AG10803 (cell line): ENCODE measurements around the gene SLC9A4.

Experiments used
- DNase-seq: peaks from one replicate; pipeline ENCODE4 v3.0.0; 2010; ENCODE audit warnings: low read depth
- H3K4me3 ChIP-seq: 2 replicates; pipeline ENCODE4 v1.5.1; 2011; ENCODE audit warnings: mild to moderate bottlenecking, low read length, control low read depth
- TF ChIP-seq, protein P1 (sequence below): conservative IDR thresholded peaks from 2 replicates; pipeline ENCODE4 v1.5.1; 2011; ENCODE audit warnings: mild to moderate bottlenecking, low read length, control low read depth, inconsistent platforms

SLC9A4 gene

DNA sequence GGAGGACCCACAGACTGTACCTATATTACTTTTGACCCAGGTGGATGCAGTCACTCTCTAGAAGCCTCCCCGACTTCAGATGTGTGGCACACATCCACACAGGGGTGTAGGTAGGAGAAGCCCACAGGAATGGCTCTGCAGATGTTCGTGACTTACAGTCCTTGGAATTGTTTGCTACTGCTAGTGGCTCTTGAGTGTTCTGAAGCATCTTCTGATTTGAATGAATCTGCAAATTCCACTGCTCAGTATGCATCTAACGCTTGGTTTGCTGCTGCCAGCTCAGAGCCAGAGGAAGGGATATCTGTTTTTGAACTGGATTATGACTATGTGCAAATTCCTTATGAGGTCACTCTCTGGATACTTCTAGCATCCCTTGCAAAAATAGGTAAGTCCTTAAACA is 605 bp downstream of the SLC9A4 start:
- no peak for DNase-seq
- TF ChIP-seq, protein P1, sequence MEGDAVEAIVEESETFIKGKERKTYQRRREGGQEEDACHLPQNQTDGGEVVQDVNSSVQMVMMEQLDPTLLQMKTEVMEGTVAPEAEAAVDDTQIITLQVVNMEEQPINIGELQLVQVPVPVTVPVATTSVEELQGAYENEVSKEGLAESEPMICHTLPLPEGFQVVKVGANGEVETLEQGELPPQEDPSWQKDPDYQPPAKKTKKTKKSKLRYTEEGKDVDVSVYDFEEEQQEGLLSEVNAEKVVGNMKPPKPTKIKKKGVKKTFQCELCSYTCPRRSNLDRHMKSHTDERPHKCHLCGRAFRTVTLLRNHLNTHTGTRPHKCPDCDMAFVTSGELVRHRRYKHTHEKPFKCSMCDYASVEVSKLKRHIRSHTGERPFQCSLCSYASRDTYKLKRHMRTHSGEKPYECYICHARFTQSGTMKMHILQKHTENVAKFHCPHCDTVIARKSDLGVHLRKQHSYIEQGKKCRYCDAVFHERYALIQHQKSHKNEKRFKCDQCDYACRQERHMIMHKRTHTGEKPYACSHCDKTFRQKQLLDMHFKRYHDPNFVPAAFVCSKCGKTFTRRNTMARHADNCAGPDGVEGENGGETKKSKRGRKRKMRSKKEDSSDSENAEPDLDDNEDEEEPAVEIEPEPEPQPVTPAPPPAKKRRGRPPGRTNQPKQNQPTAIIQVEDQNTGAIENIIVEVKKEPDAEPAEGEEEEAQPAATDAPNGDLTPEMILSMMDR, result no peak
- H3K4me3 ChIP-seq, result no peak overlapping the region

DNA sequence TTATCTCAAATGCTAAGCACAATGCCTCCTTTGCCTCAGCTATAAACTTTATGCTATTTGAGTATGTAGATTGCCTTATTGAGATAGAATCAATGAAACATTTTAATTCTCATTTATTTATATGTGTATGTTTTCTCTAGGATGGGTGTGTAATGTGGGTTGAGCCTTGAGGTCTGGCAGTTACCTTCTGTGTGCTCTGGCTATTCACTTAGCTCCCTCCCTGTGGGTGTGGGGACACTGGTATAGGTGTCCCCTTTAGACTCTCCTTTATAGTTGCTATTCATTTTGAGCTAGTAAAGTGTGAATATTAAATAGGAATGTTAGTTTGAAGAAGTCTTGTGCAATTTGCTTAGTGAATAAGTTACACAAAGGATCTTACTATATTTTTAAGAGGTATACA is 1.8 kb downstream of the SLC9A4 start:
- TF ChIP-seq, protein P1, result no peak
- H3K4me3 ChIP-seq, result no peak overlapping the region
- no peak for DNase-seq

DNA sequence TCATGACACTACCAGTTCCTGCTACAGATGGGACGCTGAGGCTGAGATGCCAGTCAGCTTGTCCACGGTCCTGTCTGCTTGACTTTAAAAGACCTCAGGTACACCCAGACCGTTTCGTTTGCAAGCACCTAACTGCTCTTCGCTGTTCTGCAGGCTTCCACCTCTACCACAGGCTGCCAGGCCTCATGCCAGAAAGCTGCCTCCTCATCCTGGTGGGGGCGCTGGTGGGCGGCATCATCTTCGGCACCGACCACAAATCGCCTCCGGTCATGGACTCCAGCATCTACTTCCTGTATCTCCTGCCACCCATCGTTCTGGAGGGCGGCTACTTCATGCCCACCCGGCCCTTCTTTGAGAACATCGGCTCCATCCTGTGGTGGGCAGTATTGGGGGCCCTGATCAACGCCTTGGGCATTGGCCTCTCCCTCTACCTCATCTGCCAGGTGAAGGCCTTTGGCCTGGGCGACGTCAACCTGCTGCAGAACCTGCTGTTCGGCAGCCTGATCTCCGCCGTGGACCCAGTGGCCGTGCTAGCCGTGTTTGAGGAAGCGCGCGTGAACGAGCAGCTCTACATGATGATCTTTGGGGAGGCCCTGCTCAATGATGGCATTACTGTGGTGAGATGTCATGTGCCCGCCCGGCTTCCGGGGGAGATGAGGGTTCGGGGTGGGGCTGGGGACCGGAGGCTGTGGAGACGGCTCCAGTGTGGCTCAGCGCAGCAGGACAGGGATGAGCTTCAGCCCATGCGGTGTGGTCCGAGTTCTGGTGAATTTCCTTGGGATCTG is 5.9 kb downstream of the SLC9A4 start:
- TF ChIP-seq, protein P1, result no peak
- H3K4me3 ChIP-seq, result no peak overlapping the region
- no peak for DNase-seq

DNA sequence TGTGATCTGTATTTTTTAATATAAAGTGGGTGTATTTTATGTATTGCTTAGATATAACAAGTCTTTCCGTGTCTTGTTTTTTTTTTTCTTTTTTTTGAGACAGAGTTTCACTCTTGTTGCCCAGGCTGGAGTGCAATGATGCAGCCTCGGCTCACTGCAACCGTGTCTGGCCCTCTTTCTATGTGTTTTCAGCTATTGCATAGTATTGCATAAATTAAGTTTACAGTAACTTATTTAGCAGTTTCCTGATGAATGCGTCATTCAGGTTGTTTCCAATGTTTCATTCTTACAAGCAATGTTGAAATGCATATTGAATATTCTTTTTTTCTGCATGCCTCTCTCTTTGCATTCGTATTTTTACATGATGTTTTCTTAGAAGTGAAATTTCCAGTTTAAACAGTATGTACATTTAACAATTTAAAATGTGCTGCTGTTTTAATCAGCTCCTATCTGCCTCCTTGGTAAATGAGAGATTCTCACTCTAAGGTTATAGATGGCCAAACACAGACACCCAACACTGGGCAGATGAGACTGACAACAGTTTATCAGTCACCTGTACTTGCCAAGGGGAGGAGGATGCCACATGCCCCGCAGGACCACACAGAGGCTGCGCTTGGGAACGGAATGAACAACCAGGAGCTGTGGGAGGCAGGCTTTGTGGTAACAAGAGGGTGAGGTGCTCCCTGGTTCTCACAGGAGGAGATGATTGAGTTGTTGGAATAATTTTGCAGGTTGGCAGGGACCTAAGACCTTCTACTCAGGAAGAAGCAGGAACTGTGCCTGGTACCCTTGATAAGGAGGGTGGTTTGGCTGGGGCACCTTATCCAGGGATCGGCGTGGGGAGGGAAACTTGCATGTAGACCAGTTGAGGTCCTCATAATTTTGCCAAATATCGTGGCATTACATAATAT is 7.5 kb downstream of the SLC9A4 start:
- no peak overlapping the region for H3K4me3 ChIP-seq
- TF ChIP-seq, protein P1, result no peak
- no peak for DNase-seq

GRCh38 chr2:102481931-102482330 is 8.9 kb downstream of the SLC9A4 start:
- TF ChIP-seq, protein P1, result no peak
- no peak for DNase-seq
- no peak overlapping the region for H3K4me3 ChIP-seq

DNA sequence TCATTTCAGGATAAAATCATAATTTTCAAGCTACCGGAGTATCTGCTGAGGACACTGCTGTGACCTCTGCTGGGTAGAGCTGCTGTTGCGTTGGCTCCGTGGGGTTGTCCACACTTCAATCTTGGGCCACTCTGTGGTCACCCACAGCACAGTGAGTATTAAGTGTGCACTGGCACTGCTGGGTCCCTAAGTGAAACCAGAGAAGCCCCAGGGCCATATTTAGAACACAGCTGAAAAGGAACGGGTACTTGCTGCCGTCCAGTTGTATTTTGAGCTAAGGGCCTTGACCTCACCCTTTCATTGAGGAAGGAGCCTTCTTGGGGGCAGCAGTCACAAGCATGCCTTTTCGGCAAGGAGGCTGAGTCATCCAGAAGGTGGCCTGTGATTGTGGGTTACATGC is 10.1 kb downstream of the SLC9A4 start:
- TF ChIP-seq, protein P1, result no peak
- no peak for DNase-seq
- H3K4me3 ChIP-seq, result no peak overlapping the region
